NCI-H774 (cell line): ENCODE results near the gene C16orf46.
A peak's percentile ranks its signal among the peaks of the same experiment; 100 is the strongest.
"Not testable (repeated sequence)": the region's sequence is repeated elsewhere in the genome, so short reads cannot be mapped to it uniquely, and the experiment has no call there.

Source experiments
- DNase-seq: peaks from one replicate; lab custom pipeline; 2025; lab: John Stamatoyannopoulos, UW

C16orf46 gene, protein sequence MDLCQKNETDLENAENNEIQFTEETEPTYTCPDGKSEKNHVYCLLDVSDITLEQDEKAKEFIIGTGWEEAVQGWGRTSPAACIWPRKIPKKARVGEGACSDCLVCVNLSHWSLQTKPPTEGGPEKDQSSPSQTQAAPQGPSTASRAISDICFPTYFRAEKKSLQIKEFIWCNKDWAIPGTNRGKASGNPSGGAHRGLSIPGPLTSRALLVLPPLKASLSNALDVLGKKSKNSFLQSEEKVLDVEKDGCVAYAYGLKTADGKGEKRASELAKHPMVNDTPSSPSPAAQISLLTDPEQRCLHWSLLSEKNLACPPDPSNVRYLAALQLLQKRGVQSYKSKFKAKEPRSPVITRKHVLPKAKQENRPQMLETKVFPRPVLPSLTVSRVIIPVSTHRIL

GRCh38 chr16:81077076-81077940 is at the start of gene C16orf46:
TSS of gene C16orf46 (minus strand) at chr16:81077238. CDS start at chr16:81063955, 13,283 bp downstream.
- peak; percentile 72 for DNase-seq

DNA sequence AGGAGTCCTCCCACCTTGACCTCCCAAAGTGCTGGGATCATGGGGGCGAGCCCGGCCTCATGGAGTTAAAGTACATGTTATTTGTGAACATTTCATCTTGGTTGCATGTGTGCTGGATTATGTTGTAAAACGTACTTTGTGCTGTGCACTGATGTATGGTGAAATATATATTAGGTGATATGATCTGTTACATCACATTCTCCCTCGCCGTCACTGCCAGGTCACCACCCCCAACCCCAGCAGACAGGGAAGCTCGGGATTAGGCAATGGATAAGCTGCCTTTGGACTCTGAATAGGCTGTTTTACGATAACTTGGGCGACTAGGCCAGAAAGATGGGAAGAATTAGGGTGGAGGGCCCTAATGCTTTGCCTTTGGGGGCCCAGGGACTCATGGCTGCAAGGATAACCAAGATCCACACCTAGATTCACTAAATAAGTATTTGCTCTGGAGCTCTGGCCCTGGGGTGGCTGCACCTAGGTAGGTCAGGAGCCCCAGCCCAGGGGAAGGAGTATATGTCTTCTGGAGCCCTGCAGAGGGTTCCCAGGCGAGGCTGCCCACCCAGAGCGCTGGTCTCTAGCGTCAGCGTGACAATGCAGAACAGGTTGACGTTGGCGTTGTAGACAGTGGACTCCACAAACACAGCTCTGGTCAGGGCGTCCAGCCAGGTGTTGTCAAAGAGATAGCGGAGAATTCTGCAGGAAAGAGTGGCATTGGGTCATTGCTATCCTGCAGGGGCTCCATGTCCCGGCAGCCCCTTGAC is 46.2 kb upstream of the C16orf46 start:
- no peak for DNase-seq

- no peak for DNase-seq
These were observed 44.5 kb upstream of the C16orf46 start for GRCh38 chr16:81121474-81121990.

DNA sequence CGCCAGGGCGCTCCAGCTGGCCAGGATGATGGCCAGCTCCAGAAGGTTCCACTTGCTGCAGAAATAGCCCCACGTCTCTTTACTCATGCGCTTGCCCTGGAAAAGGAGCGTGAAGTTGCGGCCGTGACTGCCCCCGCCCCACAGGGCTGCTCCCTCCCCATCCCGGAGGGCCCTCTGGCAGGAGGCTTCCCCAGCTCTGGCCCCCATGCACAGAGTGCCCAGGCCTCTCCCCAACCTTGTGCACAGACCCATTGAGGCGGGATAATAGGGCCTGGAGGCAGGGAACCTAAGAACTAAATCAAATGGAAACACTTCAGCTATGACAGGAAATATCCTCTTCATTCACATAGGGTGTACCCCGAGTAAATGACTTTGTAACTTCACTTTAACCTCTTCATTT is 40.4 kb upstream of the C16orf46 start:
- DNase-seq: no peak

DNA sequence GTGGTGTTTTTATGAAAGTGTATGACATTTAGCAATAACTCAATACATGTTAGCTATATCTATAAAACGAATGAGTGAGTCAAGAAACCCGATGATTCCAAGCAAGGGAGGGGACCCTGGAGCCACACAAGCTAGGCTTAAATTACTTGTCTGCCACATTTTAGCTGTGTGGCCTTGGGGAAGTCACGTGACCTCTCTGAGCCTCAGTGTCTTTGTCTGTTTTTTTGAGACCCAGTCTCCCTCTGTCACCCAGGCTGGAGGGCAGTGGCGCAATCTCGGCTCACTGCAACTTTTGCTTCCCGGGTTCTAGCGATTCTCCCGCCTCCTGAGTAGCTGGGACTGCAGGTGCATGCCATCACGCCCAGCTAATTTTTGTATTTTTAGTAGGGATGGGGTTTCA is 39.2 kb upstream of the C16orf46 start:
- no peak for DNase-seq

DNA sequence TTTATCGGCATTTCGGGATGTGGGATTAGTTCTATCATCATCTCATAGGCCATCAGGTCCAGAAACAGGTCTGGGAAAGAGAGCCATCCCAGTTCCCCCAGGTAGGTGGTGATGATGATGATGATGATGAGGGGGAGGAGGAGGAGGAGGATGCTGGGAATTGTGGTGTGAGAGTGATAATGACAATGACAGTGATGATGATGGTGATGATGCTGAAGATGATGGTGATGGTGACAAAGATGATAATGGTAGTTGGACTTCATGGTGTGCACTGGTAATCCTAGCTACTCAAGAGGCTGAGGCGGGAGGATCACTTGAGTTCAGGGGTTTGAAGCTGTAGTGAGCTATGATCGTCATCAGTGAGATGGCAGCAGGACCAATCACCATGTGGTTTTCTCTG is 35.4 kb upstream of the C16orf46 start:
- DNase-seq: no peak

- not testable (repeated sequence) for DNase-seq
These were observed 32.2 kb upstream of the C16orf46 start for GRCh38 chr16:81109274-81109673.

DNA sequence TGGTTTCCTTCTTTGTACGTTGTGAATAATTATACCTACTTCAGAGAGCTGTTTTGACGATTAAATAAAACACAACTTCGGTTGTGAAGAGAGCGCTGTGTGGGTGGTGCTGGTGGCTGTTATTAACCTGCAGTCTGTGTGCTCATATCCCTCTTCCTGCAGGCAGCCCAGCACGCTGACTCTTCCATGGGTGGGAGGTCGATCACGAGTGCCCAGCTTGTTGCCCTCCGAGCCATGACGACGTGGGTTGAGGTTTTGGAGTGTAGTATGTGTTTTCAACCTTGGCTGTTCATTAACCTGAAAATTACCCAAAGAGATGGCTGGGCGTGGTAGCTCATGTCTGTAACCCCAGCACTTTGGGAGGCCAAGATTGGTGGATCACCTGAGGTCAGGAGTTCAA is 30.5 kb upstream of the C16orf46 start:
- DNase-seq: no peak

- DNase-seq: no peak
These were observed 29.9 kb upstream of the C16orf46 start for GRCh38 chr16:81106826-81107503.

DNA sequence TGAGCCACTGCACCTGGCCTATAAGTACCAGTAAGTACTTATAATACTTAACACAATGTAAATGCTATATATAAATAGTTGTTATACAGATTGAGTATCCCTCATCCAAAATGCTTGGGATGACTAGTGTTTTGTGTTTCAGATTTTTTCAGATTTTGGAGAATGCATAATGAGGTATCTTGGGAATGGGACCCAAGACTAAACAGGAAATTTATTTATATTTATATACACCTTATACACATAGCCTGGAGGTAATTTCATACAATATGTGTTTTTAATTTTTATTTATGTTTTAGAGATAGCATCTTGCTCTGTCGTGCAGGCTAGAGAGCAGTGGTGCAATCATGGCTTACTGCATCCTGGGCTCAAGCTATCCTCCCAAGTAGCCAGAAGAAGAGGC is 28.9 kb upstream of the C16orf46 start:
- DNase-seq: no peak

DNA sequence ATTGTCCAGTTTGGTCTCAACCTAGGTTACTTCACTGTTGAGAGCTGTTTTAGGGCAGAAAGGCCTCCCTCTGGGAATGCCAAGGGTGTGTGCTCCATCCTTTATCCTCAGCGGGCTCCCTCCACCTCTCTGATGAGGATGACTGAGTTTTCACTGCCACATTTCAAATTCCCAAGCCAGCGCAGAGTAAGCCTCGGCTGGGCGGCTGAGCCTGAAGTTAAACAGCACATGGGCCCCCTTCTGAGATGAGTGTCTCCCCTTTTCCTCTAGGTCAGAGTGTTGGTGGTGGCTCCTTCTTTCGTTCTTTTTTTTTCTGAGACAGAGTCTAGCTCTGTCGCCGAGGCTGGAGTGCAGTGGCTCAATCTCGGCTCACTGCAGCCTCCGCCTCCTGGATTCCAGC is 24.7 kb upstream of the C16orf46 start:
- no peak for DNase-seq

DNA sequence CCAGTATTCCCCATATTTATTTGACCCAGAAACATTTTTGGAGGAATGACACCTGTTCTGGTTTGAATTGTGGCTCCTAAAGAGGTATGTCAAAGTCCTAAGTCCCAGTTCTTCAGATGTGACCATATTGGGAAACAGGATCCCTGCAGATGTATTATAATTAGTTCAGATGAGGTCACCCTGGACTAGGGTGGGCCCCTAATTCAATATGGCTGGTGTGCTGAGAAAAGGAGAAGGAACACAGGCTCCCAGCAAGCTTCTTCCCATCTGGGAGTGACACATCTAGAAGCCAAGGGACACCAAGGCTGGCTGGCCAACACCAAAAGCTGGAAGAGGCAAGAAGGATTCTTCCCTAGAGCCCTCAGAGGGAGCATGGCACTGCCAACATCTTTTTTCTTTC is 22.9 kb upstream of the C16orf46 start:
- DNase-seq: no peak

DNA sequence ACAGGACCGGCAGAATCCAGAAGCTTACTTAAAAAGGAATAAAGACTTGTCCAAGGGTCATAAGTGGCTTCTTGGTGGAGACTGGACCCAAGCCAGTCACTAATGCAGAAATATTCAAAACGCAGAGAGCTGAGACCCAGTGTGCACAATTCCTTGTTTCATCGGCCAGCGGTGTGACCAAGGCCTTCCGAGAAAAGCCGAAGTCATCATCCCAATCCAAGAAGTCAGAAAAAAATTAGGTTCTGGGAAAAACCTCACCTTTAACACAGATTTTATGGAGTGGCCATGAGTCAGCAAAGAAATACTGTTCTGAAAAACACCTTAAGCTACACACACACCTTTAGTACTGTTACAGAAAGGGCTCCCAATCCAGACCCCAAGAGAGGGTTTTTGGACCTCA is 20.2 kb upstream of the C16orf46 start:
- no peak for DNase-seq

DNA sequence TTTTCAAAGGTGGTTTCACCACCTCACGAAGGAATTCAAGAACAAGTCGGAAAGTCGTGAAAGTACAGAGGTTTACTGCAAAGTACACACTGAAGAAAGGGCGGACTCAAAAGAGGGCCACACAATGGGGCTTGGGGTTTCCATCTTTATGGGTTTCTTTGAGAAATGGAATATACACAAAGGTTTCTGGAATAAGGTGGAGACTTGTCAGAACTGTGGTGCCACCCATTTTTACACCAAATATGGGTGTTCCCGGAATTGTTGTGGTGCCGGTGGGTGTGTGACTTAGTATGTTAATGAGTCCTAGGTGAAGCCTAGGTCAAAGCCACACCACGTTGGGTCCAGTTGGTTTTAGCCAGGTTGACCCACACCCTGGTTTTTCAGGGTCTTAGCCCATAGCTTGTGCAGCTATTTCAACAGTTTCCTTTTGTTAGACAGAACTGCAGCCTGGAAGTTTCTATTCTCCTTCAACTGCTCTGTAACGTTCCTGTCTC is 19.7 kb upstream of the C16orf46 start:
- no peak for DNase-seq

GRCh38 chr16:81095953-81096714 is 19.1 kb upstream of the C16orf46 start, which contains the start of gene GCSH:
TSS of gene GCSH (minus strand) at chr16:81096395. CDS start at chr16:81096278, 117 bp downstream.
- DNase-seq: peak; percentile 87

GRCh38 chr16:81095653-81095952 is 18.6 kb upstream of the C16orf46 start:
- DNase-seq: no peak

- DNase-seq: no peak
These were observed 17.8 kb upstream of the C16orf46 start for GRCh38 chr16:81094771-81095251.

- DNase-seq: no peak
These were observed 11.8 kb upstream of the C16orf46 start for GRCh38 chr16:81088836-81089235.

GRCh38 chr16:81081014-81081413 is 4.0 kb upstream of the C16orf46 start:
- no peak for DNase-seq

DNA sequence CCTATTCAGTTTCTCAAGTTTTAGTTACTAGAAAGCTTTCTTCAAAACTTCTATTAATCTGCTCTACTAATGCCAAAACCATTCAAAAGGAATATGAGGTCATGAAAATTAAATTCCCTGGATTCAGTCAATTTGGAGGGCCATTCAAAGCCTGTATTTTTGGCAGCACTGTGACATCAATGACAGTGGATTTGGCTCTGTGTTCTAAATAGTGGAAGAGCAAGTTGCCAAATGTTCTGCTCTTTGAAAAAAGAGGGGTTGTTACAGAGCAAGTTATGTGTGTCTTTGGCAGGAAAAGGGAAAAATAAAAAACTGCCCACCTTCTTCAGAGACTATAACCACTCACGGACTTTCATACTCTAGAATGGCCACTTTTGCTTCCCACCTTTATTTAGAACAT is 3.2 kb upstream of the C16orf46 start:
- DNase-seq: no peak
